T-helper 22 cell (primary cell): ENCODE measurements around the gene PKP1.

Source experiments
- DNase-seq: peaks from one replicate; pipeline ENCODE4 v3.0.0-alpha.2; 2020; ENCODE audit warnings: low read depth

The PKP1 gene

DNA sequence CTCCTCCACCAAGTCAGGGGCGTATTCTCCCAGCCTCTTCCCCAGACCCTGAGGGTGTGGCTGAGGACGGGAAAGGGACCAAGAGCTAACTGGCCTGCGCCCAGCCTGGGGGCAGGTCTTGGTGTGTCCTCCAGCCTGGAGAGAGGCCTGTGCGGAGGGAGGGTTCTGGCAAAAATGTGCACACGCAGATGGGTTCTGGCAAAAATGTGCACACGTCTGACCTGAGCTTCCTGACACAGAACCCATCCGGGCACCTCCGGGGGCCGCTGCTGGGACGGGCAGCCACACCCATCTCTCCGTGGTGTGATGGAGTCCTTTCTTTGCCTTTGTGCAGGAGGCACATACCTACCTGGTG, 23.1 kb upstream of the PKP1 start:
- DNase-seq: no peak

DNA sequence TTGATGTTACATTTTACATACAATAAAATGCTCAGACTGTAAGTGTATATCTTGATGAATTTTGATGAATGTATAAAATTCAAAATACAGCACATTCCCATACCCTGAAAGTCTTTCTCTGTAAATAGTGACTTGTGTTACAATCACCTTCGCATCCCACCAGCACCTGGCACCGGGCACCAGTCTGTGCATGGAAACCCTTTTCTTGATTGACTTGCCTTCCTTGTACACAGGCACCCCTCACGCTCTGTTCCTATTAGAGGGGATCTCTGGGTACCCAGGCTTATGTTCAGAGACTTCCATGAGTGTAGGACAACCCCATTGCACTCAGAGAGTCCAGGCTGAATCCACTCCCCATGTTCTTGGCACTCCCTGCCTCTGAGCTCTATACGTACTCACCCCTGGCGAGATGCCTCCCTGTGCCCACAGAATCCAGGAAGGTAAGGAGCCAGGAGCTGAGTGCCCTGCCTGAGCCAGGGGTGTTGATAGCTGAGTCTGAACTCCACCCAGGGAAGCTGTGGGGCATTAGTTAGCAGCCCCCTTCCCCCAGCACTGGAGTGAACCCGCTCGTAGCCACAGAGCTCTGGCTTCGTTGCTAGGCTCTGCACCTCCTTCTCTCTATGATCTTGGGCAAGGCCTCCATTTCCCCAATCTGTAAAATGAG, 22.5 kb upstream of the PKP1 start:
- DNase-seq: no peak

DNA sequence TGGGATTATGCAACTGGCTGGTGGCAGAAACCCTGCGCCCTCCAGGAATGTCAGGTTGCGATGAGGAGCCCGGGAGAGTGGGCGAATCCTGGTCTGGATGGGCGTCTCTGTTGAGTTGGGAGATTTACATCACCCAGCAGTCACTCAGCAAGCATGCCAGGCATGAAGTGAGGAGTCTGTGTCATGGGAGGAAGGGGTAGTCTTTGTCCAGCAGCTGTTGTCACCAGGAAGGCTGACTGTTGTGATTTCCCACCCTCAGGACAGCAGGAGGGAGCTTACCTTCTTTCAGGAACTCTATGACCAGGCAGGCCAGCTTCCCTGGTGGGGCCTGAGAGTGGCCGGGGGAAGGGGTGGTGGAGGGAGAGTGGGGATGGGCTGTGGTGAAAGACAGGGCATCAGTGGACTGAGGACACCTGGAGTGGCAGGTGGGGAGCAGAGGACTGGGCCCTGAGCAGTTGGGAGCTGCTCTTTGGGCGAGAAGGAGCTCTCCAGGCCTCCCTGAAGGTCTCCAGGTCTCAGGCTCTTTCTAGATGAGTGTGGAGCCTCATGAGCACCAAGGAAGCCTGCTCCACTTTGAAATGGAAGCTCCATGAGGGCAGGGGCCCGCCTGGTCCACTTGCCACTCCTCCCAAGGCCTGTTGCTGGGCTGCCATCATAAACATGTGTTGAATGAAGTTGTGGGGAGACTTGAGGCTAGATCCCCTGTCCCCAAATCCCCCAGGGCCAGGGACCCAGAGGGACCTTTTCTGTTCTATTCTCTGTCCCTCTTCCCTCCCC, 21.3 kb upstream of the PKP1 start:
- no peak for DNase-seq

DNA sequence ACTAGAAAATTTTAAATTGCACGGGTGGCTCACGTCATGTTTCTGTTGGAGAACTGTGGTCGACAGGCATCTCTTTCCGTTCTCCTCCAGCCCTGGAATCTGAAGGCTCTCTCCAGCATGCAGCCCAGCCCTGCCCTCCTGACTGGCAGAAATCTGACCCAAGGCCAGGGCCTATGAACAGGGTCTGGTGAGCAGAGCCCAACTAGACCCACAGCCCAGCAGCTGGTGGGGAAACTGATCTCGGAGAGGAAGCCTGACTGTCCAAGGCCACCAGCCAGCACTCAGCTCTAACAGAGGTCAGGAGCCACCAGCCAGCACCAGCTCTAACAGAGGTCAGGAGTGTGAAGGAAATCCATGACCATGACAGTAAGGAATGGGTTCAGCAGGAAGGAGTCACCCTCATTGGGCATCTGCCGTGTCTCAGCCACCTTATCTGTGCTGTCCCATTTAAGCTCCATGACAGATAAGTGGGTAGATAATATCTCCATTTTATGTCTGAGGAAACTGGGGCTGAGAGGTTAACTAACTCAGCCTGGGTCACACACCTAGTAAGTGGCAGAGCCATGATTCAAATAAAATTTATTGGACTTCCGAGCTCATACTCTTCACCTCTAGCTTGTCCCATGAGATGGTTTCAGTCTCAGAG, 20.2 kb upstream of the PKP1 start:
- DNase-seq: no peak

DNA sequence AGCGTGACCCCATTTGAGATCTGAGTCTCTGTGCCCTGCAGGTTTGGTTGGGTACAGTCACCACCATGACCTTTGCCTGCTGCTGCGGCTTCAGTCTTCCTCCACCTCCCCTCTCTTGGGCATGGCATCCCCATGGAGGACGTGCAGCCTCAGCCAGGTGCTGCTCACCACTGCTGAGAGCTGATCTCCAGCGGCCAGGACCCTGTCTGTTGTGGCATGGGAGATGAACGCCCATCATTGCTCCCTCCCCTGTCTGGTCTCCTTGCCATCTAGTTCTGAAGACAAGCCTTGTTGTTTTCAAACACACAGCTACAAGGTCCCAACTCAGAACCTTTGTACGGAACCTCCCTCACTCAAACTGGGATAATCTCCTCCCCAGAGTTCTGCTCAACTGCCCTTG, 19.2 kb upstream of the PKP1 start:
- no peak for DNase-seq

DNA sequence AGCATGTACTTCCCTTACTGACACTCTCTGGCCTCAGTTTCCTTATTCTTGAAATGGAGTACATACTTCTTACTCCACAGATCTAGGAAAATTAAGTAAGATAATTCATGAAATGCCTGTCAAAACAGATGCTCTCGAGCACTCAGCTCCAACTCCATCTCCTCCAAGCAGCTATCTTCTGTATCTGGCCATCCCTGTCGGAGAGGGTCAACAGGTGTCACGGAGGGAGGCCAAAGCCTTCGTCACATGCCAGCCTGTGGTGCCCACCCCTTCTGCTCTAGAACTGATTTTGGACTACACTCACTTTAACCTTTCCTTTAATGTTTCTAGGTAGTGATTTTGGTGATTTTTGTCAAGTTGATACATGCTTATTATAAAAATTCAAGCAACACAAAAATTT, 18.8 kb upstream of the PKP1 start:
- DNase-seq: no peak

DNA sequence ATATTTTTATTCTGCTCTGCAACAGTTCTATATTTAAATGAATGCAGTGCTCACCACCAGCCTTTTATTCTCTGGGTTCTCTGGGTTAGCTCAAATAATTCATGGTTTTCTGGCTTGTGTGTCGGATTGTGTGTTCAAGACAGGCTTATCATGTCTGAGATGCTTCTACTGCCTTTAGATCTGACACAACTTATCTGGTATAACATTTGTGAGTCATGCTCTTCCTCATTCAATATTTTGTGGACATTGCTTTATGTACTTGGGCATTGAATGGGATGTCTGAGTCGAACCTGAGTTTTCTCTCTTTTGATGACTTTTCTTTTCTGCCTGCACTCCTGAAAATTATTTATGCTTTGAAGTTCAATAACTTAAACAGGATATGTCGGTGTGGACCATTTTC, 17.6 kb upstream of the PKP1 start:
- no peak for DNase-seq

DNA sequence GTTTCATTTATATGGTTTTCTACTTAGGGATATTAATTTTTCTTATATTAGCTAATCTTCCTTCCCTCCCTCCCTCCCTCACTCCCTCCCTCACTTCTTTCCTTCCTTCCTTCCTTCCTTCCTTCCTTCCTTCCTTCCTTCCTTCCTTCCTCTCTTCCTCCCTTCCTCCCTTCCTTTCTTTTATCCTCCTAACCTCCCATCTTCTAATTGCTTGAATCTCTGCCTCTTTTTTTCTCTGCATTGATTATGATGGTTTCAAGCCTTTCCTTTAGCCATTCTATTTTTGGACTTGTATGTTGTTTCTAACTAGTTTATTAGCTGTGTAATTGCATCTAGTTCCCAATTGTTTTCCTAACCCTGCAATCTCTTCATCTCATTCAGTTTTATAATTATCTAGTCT, 17.0 kb upstream of the PKP1 start:
- no peak for DNase-seq

DNA sequence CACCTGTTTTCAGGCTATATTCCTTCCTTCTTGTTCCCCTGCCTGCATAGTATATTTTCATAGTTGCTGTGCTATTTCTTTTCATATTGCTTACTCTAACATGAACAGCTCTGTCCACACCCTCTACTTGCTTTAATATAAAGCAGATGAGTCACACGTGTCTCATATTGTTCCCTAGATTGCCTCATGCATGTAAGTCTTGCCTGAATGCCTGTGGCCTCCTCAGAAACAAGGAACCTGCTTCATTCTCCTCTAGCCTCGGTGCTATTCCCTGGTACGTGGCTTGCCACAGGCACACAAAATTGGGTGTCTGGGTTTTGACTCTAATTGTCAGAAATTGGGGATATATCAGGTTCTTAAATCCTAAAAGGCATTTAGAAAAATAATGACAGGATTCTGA, 16.5 kb upstream of the PKP1 start:
- DNase-seq: no peak

DNA sequence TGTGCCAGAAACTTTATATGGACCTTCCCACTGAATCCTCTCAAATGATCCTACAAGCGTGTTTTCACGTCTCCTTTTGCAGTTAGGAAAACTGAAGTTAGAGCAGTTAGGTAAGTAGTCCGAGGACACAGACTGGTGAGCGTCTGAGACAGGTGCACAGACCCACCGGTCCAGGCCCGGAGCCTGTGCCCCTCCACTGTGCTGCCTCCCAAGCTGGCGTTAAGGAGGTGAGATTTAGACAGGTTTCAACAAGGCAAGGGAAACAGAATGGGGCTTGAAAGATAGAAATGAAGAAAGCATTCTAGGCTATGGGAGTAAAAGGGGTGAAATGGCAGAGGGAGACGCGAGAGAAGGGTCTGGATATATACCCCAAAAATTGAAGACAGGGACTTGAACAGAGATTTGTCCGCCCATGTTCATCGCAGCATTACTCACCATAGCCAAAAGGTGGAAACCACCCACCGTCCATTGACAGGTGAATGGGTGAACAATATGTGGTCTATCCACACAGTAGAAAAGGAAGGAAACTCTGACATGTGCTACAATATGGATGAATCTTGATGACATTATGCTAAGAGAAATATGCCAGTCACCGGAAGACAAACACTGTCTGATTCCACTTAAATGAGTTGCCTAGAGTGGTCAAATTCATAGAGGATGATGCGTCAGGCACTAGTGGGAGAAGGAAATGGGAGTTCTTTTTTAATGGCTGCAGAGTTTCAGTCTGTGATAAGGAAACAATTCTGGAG, 15.7 kb upstream of the PKP1 start:
- no peak for DNase-seq

DNA sequence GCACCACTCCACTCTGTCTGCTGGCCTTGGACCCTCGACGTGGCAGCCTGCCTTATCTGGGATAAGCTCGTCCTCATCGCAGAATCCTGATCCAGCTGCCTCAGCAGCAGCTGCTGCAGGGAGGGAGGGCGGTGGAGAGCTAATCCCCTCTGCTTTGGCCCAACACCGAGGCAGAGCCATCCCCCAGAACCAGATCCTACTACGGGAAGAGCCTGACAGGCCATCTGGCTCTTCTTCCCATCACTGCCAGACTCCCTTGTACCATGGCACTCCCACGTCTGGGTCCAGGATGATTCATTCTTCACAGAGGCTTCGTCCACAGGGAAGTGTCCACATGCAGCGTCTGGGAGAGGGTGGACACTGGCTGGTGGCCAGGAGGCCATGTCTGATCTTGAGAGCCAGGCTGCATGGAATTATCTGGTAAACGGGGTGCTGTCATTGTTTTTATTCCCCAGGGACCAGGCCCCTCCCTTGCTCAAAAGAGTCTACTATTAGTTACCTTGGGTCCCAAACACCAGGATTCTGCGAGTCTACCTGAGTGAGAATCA, 14.6 kb upstream of the PKP1 start:
- DNase-seq: no peak

DNA sequence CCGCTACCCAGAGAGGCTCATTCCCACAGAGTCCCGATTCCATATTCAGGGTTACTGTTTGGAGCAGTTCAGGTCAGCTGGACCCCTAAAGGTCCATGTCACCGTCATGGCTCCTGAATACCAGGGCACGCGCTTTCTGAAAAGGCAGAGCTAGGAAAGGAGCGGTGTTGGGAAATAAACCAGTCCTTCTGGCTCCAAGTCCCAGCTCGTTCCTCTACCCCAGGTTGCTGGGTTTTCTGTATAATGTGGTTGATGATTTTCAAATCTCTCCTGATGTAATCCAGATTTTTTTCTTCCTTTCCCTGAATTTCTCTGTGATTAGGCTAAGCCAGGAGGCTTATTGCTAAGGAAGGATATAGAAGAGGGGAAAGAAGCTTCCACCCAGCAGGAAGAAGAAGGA, 14.0 kb upstream of the PKP1 start:
- no peak for DNase-seq

DNA sequence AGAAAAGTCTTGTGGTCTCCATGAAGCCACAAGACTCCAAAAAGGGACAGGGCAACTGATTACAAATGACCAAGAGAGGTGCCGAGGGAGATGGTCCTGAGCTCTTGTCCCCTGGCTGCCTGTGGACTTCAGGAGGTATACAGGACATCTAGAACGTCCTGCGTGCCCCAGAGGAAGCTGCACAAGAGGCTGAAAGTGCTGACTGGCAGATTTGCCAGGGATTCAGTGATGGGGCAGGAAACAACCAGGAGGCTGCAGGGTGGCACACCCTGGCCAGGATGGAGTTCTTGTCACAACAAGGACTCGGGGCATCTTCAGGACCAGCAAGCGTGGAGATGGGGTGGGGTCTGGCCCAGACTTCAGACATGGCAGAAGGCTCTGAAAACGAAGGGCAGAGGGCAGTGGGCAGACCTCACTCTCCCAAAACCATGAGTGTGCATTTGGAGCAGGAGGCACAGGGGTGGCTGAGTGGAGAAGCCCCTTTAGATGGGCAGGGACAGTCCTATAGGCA, 13.4 kb upstream of the PKP1 start:
- DNase-seq: no peak

DNA sequence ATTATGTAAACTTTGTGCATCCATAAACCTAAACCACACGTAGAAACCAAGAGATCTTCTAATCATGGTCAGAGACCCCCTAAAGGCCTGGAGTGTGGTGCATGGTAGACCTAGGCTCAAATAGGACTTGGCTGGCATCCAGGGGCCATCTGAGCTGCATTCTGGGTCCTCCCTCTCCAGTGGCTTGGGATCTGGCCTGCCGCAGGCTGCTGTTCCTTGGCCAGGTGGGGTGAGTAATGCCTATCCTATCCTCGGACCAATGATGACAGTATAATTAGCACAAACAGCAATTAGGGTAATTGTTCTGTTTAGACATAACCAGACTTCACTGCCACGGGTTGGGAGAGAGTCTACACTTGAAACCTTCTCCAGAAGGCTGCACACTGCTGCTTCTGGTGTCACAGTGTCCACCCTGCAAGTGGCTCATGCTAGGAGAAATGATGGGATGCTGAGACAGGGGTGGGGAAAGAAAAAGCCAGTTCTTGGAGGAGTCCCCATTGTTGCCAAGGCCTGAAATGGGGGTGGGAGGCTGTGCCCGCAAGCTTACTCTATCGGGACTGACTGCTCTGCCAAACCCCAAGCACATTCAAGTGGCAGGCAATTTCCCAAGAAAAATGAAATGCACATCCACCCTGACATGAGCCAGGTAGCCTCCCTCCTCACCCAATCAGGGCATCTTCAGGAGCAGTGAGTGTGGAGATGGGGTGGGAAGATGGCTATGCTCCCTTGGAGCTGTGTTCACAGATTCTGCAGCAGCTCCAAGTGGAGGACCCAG, 12.5 kb upstream of the PKP1 start:
- no peak for DNase-seq

DNA sequence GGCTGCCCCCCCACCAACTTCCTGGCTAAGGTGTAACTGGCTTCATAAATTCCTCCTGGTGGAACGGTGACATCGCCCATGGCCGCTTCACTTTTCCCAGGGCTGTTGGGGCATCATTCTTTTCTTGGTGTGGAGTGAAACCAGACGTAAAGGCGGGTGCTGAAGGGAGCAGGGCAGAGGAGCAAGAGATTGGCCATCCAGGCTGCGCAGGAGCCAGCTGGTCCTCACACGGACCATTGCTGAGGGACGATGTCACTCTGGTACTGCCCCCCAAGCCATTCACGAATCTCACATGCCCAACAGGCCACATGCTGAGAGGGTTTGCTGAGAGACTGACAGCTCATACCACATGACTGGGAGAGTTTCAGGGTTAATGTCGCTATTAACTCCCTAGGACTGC, 10.5 kb upstream of the PKP1 start:
- DNase-seq: no peak

DNA sequence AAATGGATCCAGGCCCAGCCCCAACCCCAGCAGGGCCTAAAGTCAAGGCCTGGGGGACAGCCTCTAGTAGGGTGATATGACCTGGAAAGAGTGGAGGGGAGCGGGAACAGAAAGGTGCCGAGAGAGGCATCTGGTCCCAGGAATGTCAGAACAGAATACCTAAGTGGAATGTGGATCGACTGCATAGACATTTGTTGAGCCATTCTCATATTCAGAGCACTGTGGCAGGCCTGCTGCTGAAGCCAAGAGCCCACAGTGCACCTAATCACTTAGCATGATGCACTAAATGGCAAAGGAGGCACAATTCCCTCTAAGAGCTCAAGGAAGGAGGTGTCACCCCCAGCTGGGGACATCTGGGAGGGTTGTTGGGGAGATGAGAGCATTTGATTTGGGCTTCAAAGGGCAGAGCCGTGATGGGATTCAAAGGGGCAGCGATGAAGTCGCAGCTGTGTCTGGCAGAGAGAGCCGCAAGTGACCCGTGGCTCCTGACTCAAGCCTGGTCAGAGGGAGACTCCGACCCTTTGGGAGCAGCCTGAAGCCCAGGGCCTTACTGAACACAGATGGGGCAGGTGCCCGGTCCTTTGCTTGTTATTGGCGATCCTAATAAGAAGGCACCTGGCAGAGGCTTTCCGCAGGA, 8.6 kb upstream of the PKP1 start:
- no peak for DNase-seq

DNA sequence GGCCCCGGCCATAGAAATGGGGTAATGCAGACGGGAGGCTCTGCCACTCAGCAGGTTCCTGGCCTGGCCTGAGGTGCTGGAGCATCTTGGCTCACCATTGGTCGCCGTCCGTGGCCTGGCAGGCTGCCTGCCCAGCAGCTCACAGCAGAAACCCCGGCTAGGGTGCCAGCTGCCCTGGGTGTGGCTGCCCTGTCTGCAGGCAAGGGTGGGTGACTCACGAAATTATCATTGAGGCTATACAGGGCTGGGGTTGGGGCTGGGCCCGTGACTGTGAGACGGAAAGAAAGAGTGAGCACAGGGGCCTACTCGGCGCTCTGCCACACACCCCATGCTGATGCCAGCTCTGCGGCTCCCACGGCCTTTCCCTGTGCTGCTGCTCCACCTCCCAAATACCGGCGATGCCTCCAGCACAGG, 8.0 kb upstream of the PKP1 start:
- DNase-seq: no peak

DNA sequence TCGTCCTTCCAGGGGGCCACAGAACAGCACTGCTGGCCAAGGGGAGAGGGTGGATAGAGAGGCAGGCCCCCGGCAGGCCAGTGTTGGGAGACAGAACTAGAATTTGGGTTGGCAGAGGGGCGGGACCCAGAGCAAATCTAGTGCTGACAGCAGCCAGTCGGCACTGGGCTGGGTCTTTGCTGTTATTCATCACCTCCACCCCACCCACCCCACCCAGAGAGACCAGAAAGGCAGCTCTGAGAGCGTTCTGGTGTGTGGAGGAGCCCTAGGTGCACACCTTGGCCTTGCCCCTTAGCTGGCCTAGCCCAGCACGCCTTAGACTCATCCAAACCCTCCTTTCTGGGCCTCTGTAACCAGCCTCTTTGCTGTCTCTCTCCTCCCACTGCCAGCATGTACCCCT, 6.4 kb upstream of the PKP1 start:
- no peak for DNase-seq

DNA sequence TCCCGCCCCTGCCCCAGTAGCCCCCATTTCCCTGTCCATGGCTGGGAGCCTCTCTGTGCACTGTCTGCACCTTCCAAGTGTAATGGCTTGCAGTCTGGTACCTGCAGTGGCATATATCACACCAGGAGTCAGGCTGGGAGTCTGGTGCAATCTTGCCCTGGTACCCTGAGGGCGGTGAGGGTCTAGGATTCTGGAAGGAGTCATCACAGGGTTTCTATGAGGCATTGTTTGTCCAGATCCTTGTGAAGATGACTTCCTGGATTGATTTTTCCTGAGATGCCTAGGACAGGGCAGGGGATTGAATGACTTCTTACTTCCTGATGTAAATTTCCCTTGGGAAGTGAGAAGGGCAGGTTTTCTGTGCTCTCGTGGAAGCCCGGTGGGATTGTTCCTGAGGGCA, 5.9 kb upstream of the PKP1 start:
- DNase-seq: no peak

DNA sequence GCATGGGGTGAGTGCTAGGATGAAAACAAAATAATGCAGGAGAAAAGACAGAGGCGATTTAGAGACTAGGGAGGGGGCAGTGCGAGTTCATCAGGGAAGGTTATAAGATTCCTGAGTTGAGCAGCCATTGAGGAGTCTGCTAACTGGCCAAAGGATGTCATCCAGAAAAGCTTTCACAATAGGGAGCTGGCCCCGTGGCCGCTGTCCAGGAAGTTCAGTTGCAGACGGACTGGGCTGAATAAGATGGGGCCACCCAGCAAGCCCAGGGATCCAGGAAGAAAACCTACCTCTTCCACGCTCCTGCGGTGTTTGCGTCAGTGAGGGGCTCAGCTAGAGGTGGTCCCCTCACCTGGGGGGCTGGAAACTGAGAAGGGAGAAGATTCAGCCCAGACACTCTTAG, 4.0 kb upstream of the PKP1 start:
- no peak for DNase-seq

DNA sequence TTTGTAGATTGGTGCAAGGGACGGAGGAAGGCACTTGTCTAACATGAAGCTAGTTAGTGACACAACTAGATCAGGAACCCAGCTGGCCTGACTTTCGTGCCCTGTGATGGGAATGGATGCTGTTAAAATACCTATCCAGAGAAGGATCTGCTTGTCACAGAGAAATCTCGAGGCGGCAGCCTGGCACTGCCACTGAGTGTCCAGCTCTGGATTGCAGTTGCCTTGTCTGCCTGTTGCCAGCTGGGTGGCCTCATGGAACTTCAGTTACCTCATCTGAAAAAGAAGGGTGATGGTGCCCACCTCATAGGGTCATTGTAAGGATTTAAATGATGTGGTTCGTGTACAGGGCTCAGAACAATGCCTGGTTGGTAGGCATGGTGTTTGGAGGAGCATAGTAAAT, 2.4 kb upstream of the PKP1 start:
- DNase-seq: no peak
